NCI-H774 (cell line): Measurements from ENCODE around the gene CRACR2A.

Experiments used
- DNase-seq: peaks from one replicate; lab custom pipeline; 2025; lab: John Stamatoyannopoulos, UW

CRACR2A gene

DNA sequence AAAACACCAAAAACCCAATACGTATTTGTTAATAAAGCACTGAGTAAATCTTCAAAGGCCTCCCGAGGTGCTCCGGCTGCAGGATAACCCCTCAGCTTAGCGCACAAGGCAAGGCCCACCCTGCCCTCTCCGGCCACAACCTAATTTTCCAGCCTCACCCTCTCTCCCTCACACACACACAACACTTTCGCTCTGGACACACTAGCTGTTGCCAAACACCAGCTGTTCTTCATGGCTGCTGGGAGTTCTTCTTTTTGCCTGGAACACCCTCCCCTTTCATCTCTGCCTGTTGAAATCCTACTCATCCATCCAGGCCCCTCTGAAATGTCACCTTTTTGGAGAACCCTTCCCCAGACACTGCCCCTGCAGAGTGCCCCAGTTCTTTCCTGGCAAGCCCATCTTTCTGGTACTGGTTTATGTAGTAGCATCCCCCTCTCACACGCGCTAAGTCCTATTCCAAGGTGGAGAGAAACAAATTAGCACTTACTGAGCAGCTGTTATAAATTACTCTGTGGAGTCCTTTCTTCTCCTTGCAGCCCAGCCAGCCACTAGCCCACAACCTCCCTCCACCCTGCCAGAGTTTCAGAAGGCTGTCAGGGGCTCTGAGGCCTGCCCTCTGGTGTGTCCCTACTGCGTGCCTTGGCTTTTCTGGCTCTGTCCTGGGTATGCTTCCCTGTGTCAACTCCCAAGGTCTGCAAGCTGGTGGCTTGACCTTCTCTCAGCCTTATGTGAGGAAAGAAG lies 805 bp upstream of the CRACR2A start:
- no peak for DNase-seq

DNA sequence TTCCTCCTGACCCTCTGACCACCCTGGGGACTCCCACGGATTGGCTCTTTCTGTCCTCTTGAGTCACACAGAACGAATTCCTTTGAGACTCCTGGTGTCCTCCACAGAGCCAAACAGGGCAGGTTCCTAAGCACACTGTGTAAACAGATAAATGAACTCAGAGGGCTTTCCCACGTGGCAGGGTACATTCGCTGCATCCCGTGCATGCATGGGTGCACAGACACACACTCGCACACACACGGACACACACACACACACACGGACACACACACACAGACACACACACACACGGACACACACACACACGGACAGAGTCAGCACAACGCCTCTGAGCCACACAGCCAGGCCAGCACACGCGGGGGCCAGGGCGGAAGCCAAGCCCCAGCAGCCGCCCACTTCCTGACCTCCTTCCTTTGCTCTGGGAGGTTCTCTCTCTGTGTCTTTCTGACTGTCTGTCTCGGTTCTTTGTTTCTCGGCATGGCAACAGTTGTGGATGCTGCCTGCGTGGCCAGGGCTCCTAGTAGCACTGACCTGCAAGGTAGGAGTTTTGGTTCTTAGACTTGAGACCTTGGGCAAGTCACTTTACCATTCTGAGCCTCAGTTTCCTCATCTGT lies 706 bp downstream of the CRACR2A start:
- no peak for DNase-seq

DNA sequence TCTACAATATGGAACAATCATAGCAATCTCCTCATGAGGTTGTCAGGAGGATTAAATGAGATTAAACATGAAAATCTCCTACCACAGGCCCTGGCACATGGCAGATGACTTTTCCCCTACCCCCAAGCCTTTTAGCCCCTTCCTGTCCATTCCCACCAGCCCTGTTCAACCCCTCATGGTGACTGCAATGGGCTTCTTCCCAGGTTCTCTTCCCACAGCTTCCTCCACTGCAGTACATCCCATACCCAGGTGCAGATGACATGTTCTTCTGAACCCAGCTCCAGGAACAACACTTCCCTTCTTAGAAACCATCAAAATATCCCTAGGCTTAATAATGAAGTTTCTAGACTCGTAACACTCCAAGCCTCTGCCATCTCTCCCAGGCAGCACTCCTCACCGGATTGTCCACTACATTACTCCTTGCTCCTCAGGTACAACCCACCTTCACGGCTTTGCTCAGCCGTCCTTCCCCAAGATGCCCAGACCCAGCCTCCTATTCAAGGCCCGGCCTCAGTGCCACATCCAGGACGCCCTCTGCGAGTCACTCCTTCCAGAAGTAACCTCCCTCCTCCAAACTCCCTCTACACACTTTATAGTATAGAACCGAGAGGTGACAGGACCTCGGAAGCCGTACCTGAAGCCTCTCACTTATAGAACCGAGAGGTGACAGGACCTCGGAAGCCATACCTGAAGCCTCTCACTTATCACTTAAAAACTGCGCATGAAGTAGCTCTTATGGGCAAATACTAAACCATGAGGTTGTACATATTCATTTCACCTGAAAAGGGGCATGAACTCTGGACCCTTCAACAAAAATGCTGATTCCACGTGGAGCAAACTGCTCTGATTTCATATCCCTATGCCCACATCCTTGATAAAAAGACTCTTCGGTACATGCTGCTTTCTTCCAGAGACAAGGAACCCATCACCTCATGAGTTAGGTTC lies 1.5 kb downstream of the CRACR2A start:
- no peak for DNase-seq

DNA sequence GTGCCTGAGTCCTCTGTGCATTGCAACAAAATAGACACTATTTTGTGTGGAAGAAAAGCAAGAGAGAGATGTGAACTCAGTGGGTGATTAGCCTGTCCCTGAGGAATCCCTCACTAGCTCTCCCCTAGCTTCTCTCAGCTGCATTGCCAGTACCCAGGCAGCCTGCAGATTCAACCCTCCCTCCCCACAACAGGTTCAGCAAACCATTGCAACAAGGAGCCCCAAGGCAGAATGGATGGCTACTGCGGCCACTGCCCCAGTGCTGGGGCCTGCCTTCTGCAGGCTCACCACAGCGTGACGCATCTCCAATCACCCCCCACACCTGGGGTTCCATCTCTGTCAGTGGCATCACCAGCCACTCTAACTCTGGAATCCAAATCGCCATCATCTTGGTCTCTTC lies 2.3 kb downstream of the CRACR2A start:
- no peak for DNase-seq

DNA sequence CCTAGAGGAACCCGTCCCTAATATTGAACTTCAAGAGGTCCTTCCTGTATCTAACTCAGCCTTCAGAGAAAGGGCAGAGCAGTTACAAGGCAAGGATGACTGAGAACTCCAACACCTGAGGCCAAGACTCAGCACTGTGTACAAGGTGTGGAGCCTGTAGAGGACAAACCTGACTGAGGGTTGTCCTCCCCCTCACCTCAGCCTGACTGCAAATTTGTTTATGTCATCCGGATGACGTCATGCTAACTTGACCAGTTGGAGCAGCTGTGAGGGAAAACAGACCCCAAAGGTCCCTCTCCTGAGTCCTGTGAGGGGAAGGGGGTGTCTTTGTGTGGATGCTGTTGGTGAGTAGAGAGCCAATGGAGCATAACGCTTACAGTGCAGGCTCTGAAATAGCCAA lies 4.3 kb downstream of the CRACR2A start:
- no peak for DNase-seq

DNA sequence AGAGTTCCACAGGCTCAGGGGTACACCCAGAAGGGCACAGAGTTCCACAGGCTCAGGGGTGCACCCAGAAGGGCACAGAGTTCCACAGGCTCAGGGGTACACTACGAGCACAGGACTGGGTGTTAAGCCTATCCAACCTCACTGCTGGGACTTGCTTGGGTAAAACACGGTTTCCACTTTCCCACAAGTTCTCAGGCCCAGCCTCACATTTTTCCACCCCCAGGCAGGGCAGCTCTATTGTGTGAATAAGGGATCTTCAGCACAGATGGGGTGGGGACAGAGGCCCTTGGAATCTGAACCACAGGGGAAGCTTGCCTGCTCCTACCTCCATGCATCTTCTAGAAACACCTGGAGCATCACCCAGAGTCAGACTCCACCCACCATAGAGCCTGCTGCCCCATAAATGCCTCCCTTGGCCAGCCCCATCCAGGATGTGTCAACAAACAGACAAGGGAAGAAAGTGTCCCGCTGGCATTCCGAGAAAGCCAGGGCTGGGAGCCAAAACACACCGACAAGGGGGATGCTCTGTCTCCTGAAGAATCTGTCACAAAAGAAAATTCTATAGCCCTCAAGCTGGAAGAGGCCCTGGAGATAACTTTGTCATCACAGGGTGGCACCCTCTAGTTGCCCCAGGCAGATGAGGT lies 4.8 kb downstream of the CRACR2A start:
- DNase-seq = no peak

DNA sequence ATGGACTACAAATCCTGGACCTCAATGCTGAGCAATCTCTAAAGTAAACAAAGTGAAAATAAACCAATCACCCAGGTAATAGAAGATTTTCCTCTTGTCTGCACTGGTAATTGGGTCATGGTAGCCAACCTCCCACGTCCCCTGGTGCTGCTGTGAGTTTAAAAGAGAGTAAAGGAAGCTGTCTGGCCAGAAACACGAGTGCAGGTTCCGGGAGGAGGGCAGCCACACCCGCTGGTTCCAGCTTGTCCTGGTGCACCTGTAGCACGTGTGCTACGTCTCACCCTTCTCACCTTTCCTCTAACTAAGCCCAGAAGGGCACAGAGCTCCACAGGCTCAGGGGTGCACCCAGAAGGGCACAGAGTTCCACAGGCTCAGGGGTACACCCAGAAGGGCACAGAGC lies 5.4 kb downstream of the CRACR2A start:
- DNase-seq = no peak

DNA sequence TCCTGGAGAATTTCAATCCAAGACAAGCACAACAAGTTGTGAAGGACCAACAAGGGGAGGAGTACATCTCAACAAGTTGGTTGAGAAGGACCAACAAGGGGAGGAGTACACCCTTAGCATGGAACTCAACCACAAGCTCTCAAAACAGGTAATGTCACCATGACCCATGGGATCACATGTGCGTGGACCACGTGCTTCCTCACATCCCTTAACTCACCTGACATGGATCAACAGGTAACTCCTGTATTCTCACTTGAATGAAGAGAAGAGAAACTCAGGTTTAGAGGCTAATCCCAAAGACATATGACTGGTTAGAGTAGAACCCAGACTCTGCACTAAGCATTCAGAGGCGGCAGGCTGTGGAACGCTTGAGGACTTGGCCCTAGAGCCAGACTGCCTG lies 6.2 kb downstream of the CRACR2A start:
- no peak for DNase-seq

DNA sequence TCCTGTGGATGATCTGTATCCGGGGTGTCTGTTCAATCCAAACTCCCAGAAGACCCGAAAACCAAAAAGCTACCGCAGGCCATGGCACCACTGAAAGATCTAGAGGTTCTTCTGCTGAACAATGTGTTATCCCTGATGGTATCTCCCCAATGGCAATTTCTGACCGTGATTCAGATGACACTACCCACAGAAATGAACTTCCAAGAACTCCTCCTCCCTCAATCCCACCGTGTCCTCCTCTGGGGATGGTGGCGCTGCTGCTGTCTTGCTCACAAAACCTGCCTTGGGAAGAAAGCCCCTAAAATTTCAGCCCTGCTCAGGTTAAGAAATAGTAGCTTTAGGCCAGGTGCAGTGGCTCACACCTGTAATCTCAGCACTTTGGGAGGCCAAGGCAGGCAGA lies 7.8 kb downstream of the CRACR2A start:
- no peak for DNase-seq

DNA sequence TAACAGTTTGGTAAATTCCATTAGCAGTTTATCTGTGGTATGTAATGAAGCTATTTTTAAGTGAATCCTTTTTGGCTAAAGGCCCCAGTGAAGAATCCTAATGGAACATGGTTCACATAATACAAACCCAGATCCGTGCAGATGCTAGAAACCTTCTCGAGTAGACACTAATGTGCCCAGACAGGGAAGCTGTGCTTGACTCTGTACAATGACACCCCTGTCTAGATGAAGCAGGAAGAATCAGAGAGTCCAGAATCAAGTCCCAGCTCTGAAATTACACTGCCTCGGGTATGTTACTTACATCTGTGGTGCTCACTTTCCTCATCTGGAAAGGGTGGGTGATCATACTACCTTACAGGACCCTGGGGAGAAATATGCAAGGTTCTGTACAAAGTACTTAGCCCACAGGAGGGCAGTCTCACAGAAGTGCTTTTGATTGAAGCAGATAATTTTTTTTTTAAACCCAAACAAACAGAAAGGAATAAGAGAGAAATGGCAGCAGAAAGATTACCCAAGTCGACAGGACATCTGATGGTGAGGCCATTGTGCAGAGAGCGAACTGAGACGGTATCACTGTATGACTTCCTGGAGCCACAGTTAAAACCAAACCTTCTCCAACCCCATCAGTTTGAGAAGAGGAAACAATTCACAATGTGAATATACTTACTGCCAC lies 8.5 kb downstream of the CRACR2A start:
- no peak for DNase-seq

DNA sequence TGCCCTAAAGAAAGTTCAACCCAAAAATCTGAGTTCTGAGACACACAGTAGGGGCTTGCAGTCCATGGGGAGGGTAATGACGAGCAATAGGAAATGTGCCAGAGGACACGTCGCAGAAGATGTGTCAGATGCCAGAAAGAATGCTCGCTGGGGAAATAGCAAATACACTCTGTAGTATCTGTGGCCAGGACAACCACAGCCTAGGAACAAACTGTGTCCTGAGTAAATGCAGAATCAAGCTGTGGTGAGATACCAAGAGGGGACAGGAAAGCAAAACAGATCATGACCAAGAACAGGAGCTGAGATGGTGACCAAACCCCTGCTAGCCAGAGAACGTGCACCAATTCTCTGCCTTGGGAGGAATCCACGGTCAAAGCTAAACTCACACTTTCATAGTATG lies 9.1 kb downstream of the CRACR2A start:
- DNase-seq = no peak

DNA sequence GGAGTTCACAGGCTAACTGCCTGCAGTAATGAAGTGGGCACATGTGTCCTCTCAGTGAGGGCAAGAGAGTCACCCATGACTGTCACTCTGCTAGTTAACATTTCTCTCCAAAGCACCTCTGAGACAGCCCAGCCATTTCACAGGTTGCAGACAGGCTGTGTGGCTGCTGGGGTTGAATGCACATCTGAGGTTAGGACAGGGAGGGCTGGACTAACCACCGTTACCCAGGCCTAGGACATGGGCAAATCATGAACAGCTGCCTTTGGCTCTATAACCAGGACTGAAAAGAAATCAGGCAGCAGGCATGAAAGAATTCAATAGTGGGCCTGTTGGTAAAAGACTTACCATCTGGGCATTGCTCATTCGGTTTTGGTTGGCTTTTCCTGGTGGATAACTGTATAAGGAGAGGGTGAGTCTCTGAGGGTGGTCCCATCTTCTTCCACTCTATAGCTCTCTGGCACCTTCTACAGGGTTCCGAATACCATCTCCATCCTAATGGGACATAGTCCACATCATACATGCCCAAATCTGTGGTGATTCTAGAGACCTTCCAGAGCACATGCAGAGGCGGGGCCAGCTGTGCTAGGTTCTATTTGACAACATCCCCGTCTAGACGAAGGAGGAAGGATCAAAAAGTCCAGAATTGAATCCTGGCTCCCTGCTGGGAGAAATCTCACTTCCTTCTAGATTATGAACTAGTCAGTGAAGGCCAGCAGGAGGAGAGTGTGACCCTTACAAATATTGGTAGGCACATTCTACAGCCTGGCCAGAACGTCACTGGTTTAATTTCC lies 10.8 kb downstream of the CRACR2A start:
- DNase-seq = no peak

DNA sequence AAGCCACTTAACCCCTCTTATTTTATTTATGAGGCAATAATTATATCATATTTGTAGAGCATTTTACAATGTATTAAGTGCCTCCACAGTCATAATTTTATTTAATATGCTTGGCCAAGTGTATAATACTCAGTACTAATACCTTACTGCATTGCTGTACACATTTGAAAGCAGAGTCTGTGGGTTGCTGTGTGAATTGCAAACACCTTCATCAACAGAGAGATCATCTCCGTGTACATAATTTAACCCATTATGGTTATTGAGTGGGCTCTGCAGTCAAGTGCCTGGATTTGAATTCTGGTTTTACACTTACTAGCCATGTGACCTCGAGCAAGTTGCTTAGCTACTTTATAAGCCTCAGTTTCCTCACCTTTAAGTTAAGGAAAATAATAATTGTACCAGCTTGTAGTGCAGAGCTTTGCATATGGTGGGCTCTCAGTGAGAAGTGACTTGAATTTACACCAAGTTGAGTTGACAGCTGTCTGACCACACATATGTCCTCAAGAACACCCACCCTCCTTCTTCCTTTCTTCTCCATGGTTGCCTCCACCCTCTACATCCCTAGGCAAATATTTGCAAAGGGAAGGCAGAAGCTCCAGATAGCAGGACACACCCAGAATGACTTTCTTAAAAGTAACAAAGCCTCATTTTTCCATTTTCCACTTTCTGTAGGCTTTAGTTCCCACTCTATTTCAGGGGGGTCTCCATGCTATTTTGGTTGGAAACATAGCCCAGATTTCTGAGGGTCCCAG lies 12.3 kb downstream of the CRACR2A start:
- DNase-seq = no peak

DNA sequence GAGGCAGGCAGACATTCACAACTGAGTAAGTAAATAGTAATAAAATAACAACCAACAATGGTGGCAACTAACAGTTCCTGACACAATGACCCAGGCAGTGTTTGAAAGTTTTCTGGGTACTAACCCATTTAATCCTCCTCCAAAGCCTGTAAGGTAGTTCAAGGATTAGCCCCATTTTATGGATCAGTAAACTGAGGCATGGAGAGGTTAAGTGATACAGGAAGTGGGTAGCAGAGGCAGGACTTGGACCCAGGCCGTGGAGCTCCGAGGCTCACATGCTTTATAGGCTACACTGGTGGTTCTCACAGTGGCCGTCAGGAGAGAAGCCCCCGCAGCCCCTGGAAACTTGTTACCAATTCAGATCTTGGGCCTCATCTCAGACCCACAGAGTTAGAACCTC lies 17.5 kb downstream of the CRACR2A start:
- no peak for DNase-seq

DNA sequence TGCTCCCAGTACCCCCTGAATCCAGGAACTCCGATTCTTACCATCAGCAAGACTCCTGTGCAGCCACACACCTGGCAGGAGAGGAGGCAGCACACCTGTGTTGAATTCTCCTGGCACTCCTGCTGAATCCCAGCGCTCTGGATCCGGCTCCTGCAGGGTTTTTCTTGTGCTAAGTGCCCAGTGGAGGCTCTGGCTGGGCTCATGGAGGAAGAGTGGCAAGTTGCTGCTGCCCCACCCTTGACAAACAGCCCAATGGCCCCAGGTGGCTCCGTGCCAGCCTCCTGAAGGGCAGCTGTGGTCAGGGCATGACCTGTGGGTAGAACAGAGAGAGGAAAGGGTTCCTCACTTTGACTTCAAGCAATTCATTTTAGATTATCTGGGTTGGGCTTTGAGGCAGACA lies 20.0 kb downstream of the CRACR2A start:
- DNase-seq = peak; percentile 27

DNA sequence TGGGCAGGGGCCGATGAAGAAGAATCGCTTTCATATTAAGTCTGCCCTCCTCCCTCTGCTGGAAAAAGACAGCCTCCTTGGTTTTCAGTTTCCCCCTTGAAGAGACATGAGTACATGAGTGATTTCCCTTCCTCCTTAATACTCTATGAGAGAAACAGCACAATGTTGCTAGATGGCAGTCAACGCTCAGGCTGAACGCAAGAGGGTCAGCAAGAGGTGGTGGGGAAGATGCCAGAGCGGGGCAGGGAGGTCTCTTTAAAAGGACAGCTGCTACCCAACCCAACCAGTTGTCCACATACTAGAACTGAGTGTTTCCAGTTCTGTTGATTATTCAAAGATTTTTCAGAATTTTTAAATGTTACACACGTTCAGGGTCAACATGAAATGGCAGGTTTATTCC lies 22.8 kb downstream of the CRACR2A start:
- no peak for DNase-seq

DNA sequence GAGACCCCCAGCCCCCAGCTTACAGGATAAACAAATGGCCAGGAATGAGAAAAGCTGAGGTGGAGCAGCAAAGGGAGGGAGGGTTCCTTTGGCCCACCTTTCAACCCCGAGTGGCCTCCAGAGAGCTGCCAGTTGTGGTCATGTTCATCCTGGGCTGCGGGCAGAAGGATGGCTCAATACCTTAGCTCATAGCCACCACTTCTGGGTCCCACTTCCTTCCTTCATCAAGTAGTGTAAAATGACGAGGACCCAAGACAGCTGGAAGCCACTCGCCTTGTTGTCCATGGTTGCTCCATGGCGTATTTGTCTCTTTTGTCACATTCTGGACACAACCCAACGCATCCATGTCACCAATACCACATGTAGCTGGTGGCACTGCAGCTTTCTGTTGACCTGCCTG lies 24.2 kb downstream of the CRACR2A start:
- DNase-seq = no peak

DNA sequence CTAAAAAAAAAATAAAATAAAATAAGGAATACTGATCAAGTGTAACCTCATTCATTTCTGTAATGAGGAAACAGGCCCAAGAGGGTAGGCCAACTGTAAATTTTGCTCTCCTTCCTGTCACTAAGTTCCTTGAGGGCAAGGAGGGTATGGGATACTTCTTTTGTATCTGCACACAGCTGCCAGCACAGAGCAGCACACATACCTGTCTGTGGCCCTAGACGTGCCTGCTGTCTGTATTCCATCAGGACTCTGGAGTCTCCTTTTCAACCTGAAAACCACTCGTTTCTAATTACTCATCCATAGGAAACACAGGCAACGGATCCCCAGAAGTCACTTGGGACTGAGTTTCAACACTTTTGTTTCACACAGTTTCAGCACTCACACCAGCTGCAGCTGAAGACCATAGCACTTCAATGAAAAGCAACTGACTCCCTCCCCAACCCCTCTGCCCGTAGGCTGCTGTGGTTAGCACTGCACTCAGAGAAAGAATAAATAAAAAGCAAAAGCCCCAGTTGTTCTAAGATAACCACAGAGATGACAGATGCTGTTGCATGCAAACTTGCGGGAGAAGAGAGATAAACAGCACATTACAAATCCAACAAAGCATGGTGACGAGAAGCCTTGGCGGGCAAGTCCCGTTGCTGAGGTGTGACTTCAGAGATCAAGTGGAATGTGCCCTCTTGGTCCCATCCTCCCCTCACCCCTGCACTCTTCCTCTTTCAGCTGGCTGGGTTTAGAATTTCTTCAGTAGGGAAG lies 24.9 kb downstream of the CRACR2A start:
- DNase-seq = no peak

DNA sequence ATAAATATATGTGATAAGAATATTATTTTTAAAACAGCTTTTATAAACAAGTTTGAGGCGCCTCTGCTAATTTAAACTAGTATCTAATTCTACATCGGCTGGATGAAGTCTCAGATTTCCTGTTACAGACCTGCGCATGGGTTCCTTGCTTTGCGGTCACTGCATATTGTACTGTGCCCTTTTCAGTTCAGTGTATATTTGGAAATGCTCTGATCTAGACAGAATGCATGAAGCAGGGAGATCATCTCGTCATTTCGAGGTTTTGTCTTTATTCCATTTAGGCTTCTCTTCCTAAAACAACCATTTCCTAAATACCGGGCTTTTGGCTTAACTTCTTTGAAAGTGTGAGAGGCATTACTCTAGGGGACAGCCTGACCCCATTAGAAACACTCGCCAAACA lies 25.6 kb downstream of the CRACR2A start:
- DNase-seq = no peak

DNA sequence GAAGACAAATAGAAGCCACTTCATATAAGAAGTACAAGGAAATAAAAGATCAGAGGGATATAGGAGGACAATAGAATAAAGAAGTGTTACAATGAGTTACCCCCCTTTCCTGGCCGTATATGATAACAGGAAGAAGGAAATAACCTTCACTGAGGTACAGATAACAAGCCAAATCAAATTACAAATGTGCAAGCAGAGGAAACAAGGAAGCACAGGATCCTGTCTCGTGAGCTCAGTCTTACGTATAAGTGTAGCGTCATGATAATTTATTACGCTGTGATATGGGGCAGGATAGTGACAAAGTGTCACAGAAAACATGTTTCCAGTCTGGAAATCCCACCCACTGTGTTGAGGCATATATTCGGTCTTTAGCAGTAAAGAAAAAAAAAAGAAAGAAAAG lies 26.5 kb downstream of the CRACR2A start:
- no peak for DNase-seq
